Esophagus (tissue), 2 donors: ENCODE measurements around the gene ACAP1. TPM values are rescaled to one million over a fixed set of nuclear protein-coding genes. Genes with fewer than 3 reads are reported as not detected.

Experiments used
- H3K27ac ChIP-seq, 2 donors: one replicate each; pipeline ENCODE4 v1.5.1; 2013; ENCODE audit warnings: low read depth in 2 of 2, mild to moderate bottlenecking in 2 of 2, inconsistent platforms in 1 of 2, low read length in 1 of 2, moderate library complexity in 1 of 2
- H3K27me3 ChIP-seq, 2 donors: one replicate each; pipeline ENCODE4 v1.6.1; 2013; ENCODE audit warnings: low read length in 2 of 2, control low read depth in 1 of 2, mild to moderate bottlenecking in 1 of 2; ENCODE audit not compliant: insufficient read depth in 2 of 2, control insufficient read depth in 1 of 2
- H3K36me3 ChIP-seq, 2 donors: one replicate each; pipeline ENCODE4 v1.6.1; 2013; ENCODE audit warnings: low read length in 1 of 2; ENCODE audit not compliant: control insufficient read depth in 2 of 2, insufficient read depth in 2 of 2
- H3K4me1 ChIP-seq, 2 donors: one replicate each; pipeline ENCODE4 v1.6.1; 2013; ENCODE audit warnings: low read length in 1 of 2; ENCODE audit not compliant: control insufficient read depth in 2 of 2, insufficient read depth in 2 of 2
- H3K4me3 ChIP-seq, 2 donors: one replicate each; pipeline ENCODE4 v1.5.1; 2013; ENCODE audit warnings: low read length in 2 of 2, mild to moderate bottlenecking in 2 of 2, low read depth in 1 of 2, moderate library complexity in 1 of 2
- H3K9me3 ChIP-seq, 2 donors: one replicate each; pipeline ENCODE4 v1.6.1; 2013; ENCODE audit warnings: mild to moderate bottlenecking in 2 of 2, low read depth in 1 of 2, low read length in 1 of 2, moderate library complexity in 1 of 2; ENCODE audit not compliant: control insufficient read depth in 2 of 2, insufficient read depth in 1 of 2
- WGBS, 2 donors: extraction: QIAGEN DNeasy Blood & Tissue Kit; methylation state at CpG; one replicate each; pipeline ENCODE4 v1.1.7; 2013; 5-methylcytosine and 5-hydroxymethylcytosine counted together
- polyA plus RNA-seq, 2 donors: library from polyadenylated mRNA; stranded (reverse); fragments of 200-250 nt; gene quantifications; one replicate each; pipeline ENCODE4 v1.2.3, GENCODE V29; 2013
- donor health status: healthy with polysubstance abuse.
- donor health status: Bipolar disorder and iron deficiency.

Gene ACAP1
- polyA plus RNA-seq, 2 donors, result 5.3 to 9.7 TPM

- Histone ChIP-seq H3K4me1 (peaks cover 16 to 17% of the 10 kb centered on the region in 2 donors), H3K4me3 (peak within 1 kb of the TSS; percentile 26 to 36), H3K36me3 (no peaks in the 10 kb centered on the region), H3K9me3 (no peaks in the 10 kb centered on the region), H3K27ac (peak within 1 kb of the TSS; percentile 53 to 86), H3K27me3 (no peaks in the 10 kb centered on the region)
- WGBS, 2 donors, result 2 to 3% methylated on average over 34 to 57 of the region's 57 CpGs
Observed at GRCh38 chr17:7294614-7295153, 41.6 kb upstream of the ACAP1 start, which contains the start of gene YBX2. TSS of gene YBX2 (minus strand) at chr17:7294639. CDS start at chr17:7294500, 139 bp downstream.

- Histone ChIP-seq H3K9me3 (no peaks in the 10 kb centered on the region), H3K4me3 (peak overlapping the region; percentile 26 to 36), H3K36me3 (no peaks in the 10 kb centered on the region), H3K4me1 (peaks cover 16 to 17% of the 10 kb centered on the region in 2 donors), H3K27ac (peak overlapping the region; percentile 25 to 62), H3K27me3 (no peaks in the 10 kb centered on the region)
- WGBS, 2 donors, result 58 to 60% methylated on average over 40 to 42 of the region's 42 CpGs
Observed at GRCh38 chr17:7295230-7296180, 40.8 kb upstream of the ACAP1 start.

GRCh38 chr17:7296189-7296861 lies 40.0 kb upstream of the ACAP1 start:
- Histone ChIP-seq H3K4me1 (peaks cover 16 to 17% of the 10 kb centered on the region in 2 donors), H3K27ac (peak overlapping the region; percentile 25 to 62), H3K27me3 (no peaks in the 10 kb centered on the region)

GRCh38 chr17:7304179-7304578 lies 32.1 kb upstream of the ACAP1 start:
- Histone ChIP-seq H3K27ac (no peak overlapping the region), H3K36me3 (no peaks in the 10 kb centered on the region)
- 95 to 98% methylated on average over 7 of the region's 7 CpGs for WGBS, 2 donors

More at GRCh38 chr17:7296189-7296861, 40.0 kb upstream of the ACAP1 start:
- Histone ChIP-seq H3K9me3 (no peaks in the 10 kb centered on the region), H3K36me3 (no peaks in the 10 kb centered on the region), H3K4me3 (no peak overlapping the region)
- 3 to 4% methylated on average over 51 of the region's 51 CpGs for WGBS, 2 donors

GRCh38 chr17:7306911-7307685 lies 29.2 kb upstream of the ACAP1 start, which contains the start of gene EIF5A:
TSS of gene EIF5A (plus strand) at chr17:7307628. CDS start at chr17:7309636, 2,008 bp downstream.
- peak within 1 kb of the TSS; percentile 100 for H3K27ac ChIP-seq
- peaks cover 2 to 9% of the 10 kb centered on the region in 2 donors for H3K4me1 ChIP-seq
- peak within 1 kb of the TSS; percentile 91 to 94 for H3K4me3 ChIP-seq
- H3K36me3 ChIP-seq, result peaks cover 7 to 15% of the 10 kb centered on the region in 2 donors
- H3K27me3 ChIP-seq, result no peaks in the 10 kb centered on the region
- 0 to 1% methylated on average over 64 of the region's 64 CpGs for WGBS, 2 donors
- H3K9me3 ChIP-seq, result no peaks in the 10 kb centered on the region

More at GRCh38 chr17:7304179-7304578, 32.1 kb upstream of the ACAP1 start:
- Histone ChIP-seq H3K9me3 (no peaks in the 10 kb centered on the region), H3K4me3 (no peak overlapping the region), H3K27me3 (no peaks in the 10 kb centered on the region), H3K4me1 (no peaks in the 10 kb centered on the region)

- Histone ChIP-seq H3K9me3 (no peaks in the 10 kb centered on the region), H3K4me3 (peak overlapping the region; percentile 91 to 94), H3K27me3 (no peaks in the 10 kb centered on the region), H3K27ac (peak overlapping the region; percentile 100), H3K4me1 (peaks cover 2 to 9% of the 10 kb centered on the region in 2 donors), H3K36me3 (peaks cover 14 to 23% of the 10 kb centered on the region in 2 donors)
- WGBS, 2 donors, result 1% methylated on average over 67 to 104 of the region's 104 CpGs
Observed at GRCh38 chr17:7307686-7308624, 28.4 kb upstream of the ACAP1 start.

GRCh38 chr17:7308625-7309433 lies 27.5 kb upstream of the ACAP1 start:
- Histone ChIP-seq H3K27ac (peak overlapping the region; percentile 100), H3K27me3 (no peaks in the 10 kb centered on the region), H3K4me3 (peak overlapping the region; percentile 91 to 94), H3K9me3 (no peaks in the 10 kb centered on the region), H3K36me3 (peaks cover 19 to 26% of the 10 kb centered on the region in 2 donors), H3K4me1 (peaks cover 2 to 9% of the 10 kb centered on the region in 2 donors)
- WGBS, 2 donors, result 0% methylated on average over 14 of the region's 14 CpGs

- peak overlapping the region in 1 of 2 donors; percentile 94 for H3K4me3 ChIP-seq
- H3K9me3 ChIP-seq, result no peaks in the 10 kb centered on the region
- WGBS, 2 donors, result 74 to 84% methylated on average over 12 of the region's 12 CpGs
- peak overlapping the region; percentile 100 for H3K27ac ChIP-seq
- H3K27me3 ChIP-seq, result no peaks in the 10 kb centered on the region
- peaks cover 19 to 29% of the 10 kb centered on the region in 2 donors for H3K36me3 ChIP-seq
- H3K4me1 ChIP-seq, result peaks cover 2 to 11% of the 10 kb centered on the region in 2 donors
Observed at GRCh38 chr17:7309628-7310027, 26.7 kb upstream of the ACAP1 start.
